Measurements from ENCODE around the gene CASP9.
"Not testable (repeated sequence)": the region's sequence is repeated elsewhere in the genome, so short reads cannot be mapped to it uniquely, and the experiment has no call there.

Gene CASP9

DNA sequence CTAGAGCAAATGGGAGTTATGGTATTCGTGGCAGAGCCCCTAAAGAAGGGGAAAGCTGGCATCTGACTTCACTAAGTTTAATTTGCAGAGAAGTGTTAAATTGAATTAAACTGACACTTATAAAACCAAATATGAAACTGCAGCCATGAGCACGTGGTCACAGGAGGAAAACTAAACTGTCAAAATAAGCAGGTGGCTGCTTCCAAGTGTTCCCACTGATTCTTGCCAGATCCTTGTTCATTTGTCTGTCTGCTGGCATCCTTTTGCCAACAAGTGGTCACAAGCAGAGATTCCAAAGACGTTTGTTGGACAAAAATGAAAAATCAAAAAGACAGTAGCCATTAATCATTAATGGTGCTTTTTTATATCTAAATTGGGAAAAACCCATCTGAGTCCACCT lies 54.7 kb downstream of the CASP9 start:
- no peaks in the 10 kb centered on the region for H3K36me3 ChIP-seq (ENCODE audit: insufficient read depth, low read length)
- H3K27me3 ChIP-seq (ENCODE audit: insufficient read depth, low read length): no peaks in the 10 kb centered on the region
- H2AFZ ChIP-seq (ENCODE audit: low read length, unreplicated experiment): no peak overlapping the region
- peaks cover 2% of the 10 kb centered on the region for H3K4me1 ChIP-seq (ENCODE audit: control insufficient read depth, insufficient read depth, low read length, unreplicated experiment)
- H3K4me3 ChIP-seq (ENCODE audit: low read depth, low read length): no peak overlapping the region
- no peak overlapping the region for H3K27ac ChIP-seq (ENCODE audit: low read depth, low read length)
- H3K79me2 ChIP-seq (ENCODE audit: control insufficient read depth, insufficient read depth, low read length, unreplicated experiment): no peaks in the 10 kb centered on the region

- peaks cover 6% of the 10 kb centered on the region for H3K4me1 ChIP-seq (ENCODE audit: control insufficient read depth, insufficient read depth, low read length, unreplicated experiment)
- H2AFZ ChIP-seq (ENCODE audit: low read length, unreplicated experiment): no peak overlapping the region
- no peaks in the 10 kb centered on the region for H3K27me3 ChIP-seq (ENCODE audit: insufficient read depth, low read length)
- H3K4me3 ChIP-seq (ENCODE audit: low read depth, low read length): no peak overlapping the region
- no peaks in the 10 kb centered on the region for H3K36me3 ChIP-seq (ENCODE audit: insufficient read depth, low read length)
- H3K79me2 ChIP-seq (ENCODE audit: control insufficient read depth, insufficient read depth, low read length, unreplicated experiment): no peaks in the 10 kb centered on the region
- H3K27ac ChIP-seq (ENCODE audit: low read depth, low read length): no peak overlapping the region
Observed at GRCh38 chr1:15468145-15468544, 55.9 kb downstream of the CASP9 start.

GRCh38 chr1:15466955-15467625 lies 56.9 kb downstream of the CASP9 start:
- H3K27ac ChIP-seq (ENCODE audit: low read depth, low read length); H3K4me1 ChIP-seq (ENCODE audit: control insufficient read depth, insufficient read depth, low read length, unreplicated experiment); H3K27me3 ChIP-seq (ENCODE audit: insufficient read depth, low read length); H3K36me3 ChIP-seq (ENCODE audit: insufficient read depth, low read length); H3K79me2 ChIP-seq (ENCODE audit: control insufficient read depth, insufficient read depth, low read length, unreplicated experiment); H2AFZ ChIP-seq (ENCODE audit: low read length, unreplicated experiment); H3K4me3 ChIP-seq (ENCODE audit: low read depth, low read length): not testable (repeated sequence)

DNA sequence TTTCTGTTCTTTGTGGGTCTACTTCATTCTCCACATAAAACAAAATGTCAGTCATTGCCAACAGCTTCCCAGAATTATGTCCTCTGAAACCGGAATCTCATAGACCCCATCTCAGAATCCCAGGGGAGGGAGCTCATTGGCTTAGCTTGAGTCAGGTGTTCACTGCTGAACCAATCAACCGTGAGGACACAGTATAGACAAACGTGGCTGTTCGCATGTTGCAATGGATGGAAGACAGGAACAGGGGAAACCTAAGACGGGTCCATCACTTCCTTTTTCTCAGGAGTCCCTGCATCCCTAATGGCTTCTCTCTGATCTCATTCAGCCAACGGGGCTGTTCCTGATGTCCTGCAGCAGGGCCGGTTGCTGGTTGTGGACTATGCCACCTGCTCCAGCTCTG lies 58.3 kb downstream of the CASP9 start:
- Histone ChIP-seq H3K4me3 (ENCODE audit: low read depth, low read length) (no peak overlapping the region), H3K79me2 (ENCODE audit: control insufficient read depth, insufficient read depth, low read length, unreplicated experiment) (no peaks in the 10 kb centered on the region), H3K4me1 (ENCODE audit: control insufficient read depth, insufficient read depth, low read length, unreplicated experiment) (peaks cover 6% of the 10 kb centered on the region), H3K36me3 (ENCODE audit: insufficient read depth, low read length) (no peaks in the 10 kb centered on the region), H3K27me3 (ENCODE audit: insufficient read depth, low read length) (no peaks in the 10 kb centered on the region), H3K27ac (ENCODE audit: low read depth, low read length) (no peak overlapping the region), H2AFZ (ENCODE audit: low read length, unreplicated experiment) (no peak overlapping the region)

DNA sequence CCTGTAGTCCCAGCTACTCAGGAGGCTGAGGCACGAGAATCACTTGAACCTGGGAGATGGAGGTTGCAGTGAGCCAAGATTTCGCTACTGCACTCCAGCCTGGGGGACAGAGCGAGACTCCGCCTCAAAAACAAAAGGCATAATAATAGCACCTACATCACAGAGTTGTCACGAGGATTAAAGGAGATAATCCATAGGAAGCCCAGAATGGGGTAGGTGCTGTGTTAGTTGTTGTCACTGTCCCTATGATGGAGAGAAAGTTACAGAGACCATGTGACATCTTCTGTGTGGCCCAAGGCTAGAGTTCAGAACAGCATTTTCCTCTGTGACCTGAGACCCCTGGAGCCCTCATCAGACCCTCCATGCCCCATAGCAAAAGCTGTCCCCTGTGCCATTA lies 60.1 kb downstream of the CASP9 start:
- not testable (repeated sequence) for H3K27ac ChIP-seq (ENCODE audit: low read depth, low read length); H3K79me2 ChIP-seq (ENCODE audit: control insufficient read depth, insufficient read depth, low read length, unreplicated experiment); H3K36me3 ChIP-seq (ENCODE audit: insufficient read depth, low read length); H2AFZ ChIP-seq (ENCODE audit: low read length, unreplicated experiment); H3K27me3 ChIP-seq (ENCODE audit: insufficient read depth, low read length); H3K4me3 ChIP-seq (ENCODE audit: low read depth, low read length)
- peaks cover 15% of the 10 kb centered on the region for H3K4me1 ChIP-seq (ENCODE audit: control insufficient read depth, insufficient read depth, low read length, unreplicated experiment)

GRCh38 chr1:15463064-15463800 lies 60.8 kb downstream of the CASP9 start:
- not testable (repeated sequence) for H3K4me3 ChIP-seq (ENCODE audit: low read depth, low read length); H3K79me2 ChIP-seq (ENCODE audit: control insufficient read depth, insufficient read depth, low read length, unreplicated experiment); H2AFZ ChIP-seq (ENCODE audit: low read length, unreplicated experiment); H3K36me3 ChIP-seq (ENCODE audit: insufficient read depth, low read length); H3K27ac ChIP-seq (ENCODE audit: low read depth, low read length); H3K27me3 ChIP-seq (ENCODE audit: insufficient read depth, low read length)
- peaks cover 15% of the 10 kb centered on the region for H3K4me1 ChIP-seq (ENCODE audit: control insufficient read depth, insufficient read depth, low read length, unreplicated experiment)

GRCh38 chr1:15460708-15461095 lies 63.3 kb downstream of the CASP9 start:
- H3K27me3 ChIP-seq (ENCODE audit: insufficient read depth, low read length): no peaks in the 10 kb centered on the region
- no peak overlapping the region for H3K27ac ChIP-seq (ENCODE audit: low read depth, low read length)
- no peak overlapping the region for H2AFZ ChIP-seq (ENCODE audit: low read length, unreplicated experiment)
- no peaks in the 10 kb centered on the region for H3K79me2 ChIP-seq (ENCODE audit: control insufficient read depth, insufficient read depth, low read length, unreplicated experiment)
- H3K4me1 ChIP-seq (ENCODE audit: control insufficient read depth, insufficient read depth, low read length, unreplicated experiment): peaks cover 15% of the 10 kb centered on the region
- H3K36me3 ChIP-seq (ENCODE audit: insufficient read depth, low read length): no peaks in the 10 kb centered on the region
- H3K4me3 ChIP-seq (ENCODE audit: low read depth, low read length): no peak overlapping the region

- H3K36me3 ChIP-seq (ENCODE audit: insufficient read depth, low read length): no peaks in the 10 kb centered on the region
- H3K79me2 ChIP-seq (ENCODE audit: control insufficient read depth, insufficient read depth, low read length, unreplicated experiment): no peaks in the 10 kb centered on the region
- no peak overlapping the region for H3K4me3 ChIP-seq (ENCODE audit: low read depth, low read length)
- H3K4me1 ChIP-seq (ENCODE audit: control insufficient read depth, insufficient read depth, low read length, unreplicated experiment): peaks cover 15% of the 10 kb centered on the region
- H2AFZ ChIP-seq (ENCODE audit: low read length, unreplicated experiment): no peak overlapping the region
- no peaks in the 10 kb centered on the region for H3K27me3 ChIP-seq (ENCODE audit: insufficient read depth, low read length)
- H3K27ac ChIP-seq (ENCODE audit: low read depth, low read length): no peak overlapping the region
Observed at GRCh38 chr1:15459771-15460707, 64.0 kb downstream of the CASP9 start.

DNA sequence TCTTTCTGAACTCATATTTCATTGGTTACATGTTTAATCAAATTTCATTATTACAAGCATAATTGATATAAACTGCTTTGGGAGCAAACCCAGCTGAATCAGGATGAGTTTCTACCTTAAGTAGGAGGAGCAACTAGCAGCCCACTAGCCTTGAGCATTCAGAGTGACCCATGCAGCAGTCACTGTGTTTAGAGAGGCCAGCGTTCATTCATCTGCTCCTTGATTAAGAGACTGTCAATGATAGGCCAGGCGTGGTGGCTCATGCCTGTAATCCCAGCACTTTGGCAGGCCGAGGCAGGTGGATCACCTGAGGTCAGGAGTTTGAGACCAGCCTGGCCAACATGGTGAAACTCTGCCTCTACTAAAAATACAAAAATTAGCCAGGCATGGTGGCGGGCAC lies 65.6 kb downstream of the CASP9 start:
- H3K36me3 ChIP-seq (ENCODE audit: insufficient read depth, low read length); H3K27me3 ChIP-seq (ENCODE audit: insufficient read depth, low read length); H2AFZ ChIP-seq (ENCODE audit: low read length, unreplicated experiment); H3K27ac ChIP-seq (ENCODE audit: low read depth, low read length); H3K4me3 ChIP-seq (ENCODE audit: low read depth, low read length); H3K79me2 ChIP-seq (ENCODE audit: control insufficient read depth, insufficient read depth, low read length, unreplicated experiment): not testable (repeated sequence)
- peaks cover 20% of the 10 kb centered on the region for H3K4me1 ChIP-seq (ENCODE audit: control insufficient read depth, insufficient read depth, low read length, unreplicated experiment)

- Histone ChIP-seq H3K79me2 (ENCODE audit: control insufficient read depth, insufficient read depth, low read length, unreplicated experiment) (no peaks in the 10 kb centered on the region), H2AFZ (ENCODE audit: low read length, unreplicated experiment) (no peak overlapping the region), H3K27ac (ENCODE audit: low read depth, low read length) (no peak overlapping the region), H3K27me3 (ENCODE audit: insufficient read depth, low read length) (no peaks in the 10 kb centered on the region), H3K4me3 (ENCODE audit: low read depth, low read length) (no peak overlapping the region), H3K4me1 (ENCODE audit: control insufficient read depth, insufficient read depth, low read length, unreplicated experiment) (peaks cover 20% of the 10 kb centered on the region), H3K36me3 (ENCODE audit: insufficient read depth, low read length) (no peaks in the 10 kb centered on the region)
Observed at GRCh38 chr1:15457585-15457984, 66.4 kb downstream of the CASP9 start.
